Measurements from ENCODE around the gene GSE1.

The GSE1 gene

GRCh38 chr16:85636234-85636812 lies 23.2 kb downstream of the GSE1 start:
- no peak for DNase-seq

- no peak for DNase-seq
These were observed 24.1 kb downstream of the GSE1 start for GRCh38 chr16:85637061-85637807.

- DNase-seq = no peak
These were observed 24.9 kb downstream of the GSE1 start for GRCh38 chr16:85637808-85638647.

- DNase-seq = no peak
These were observed 25.7 kb downstream of the GSE1 start for GRCh38 chr16:85638695-85639409.

DNA sequence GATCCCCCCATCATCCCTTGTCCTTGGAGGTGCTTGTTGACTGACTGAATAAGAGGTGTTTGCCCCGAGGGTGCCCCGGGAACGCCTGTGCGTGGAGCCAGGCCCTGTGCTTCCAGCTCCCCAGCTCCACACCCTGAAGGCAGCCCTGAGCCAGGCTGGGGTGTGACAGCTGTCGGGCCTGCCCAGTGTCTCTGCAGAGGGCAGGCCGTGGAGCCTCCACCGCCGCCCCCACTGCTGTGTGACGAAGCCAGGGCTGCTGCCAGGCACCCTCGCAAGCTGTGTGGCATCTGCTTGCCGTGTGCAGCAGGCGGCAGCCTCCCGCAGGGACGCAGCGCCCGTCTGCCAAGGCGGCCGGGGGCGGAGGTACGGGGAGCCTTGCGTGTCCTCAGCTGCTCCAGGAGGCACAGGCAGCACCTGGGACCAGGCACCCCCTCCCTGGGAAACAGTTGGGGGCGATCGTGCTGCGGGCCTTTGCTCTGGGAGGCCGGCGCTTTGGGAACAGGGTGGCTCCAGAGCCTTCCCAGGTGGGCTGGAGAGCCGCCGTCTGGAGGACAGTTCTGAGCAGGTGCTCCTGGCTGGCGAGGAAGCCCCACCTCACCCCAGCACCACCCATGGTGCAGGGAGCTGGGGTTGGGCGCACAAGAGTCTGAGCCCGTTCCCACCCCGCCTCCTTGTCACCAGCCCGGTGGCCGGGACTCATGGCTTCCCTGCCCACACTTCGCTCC lies 26.6 kb downstream of the GSE1 start:
- peak in 1 of 2 experiments; percentile 48 for DNase-seq

- DNase-seq = no peak
These were observed 27.1 kb downstream of the GSE1 start for GRCh38 chr16:85640254-85640558.

- no peak for DNase-seq
These were observed 27.5 kb downstream of the GSE1 start for GRCh38 chr16:85640585-85640984.

DNA sequence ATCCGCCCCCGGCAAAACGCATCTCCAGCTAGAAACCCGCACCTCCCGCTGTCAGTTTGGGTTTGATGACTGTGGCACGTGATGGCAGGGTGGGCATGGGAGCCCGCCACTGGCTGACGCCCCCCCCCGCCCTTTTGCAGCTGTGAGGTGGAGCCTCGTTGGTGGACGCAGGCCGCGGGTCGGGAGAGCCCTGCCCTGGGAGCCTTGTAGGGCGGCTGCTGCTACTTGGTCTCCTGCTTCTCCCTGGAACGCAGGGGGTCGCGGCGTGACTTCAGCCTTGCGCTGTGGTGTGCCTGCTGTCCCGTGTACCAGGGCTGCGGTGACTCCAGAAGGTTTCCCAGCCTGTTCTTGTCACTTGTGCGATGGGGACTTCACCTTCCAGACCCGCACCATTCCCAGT lies 28.2 kb downstream of the GSE1 start:
- DNase-seq = no peak

GRCh38 chr16:85641776-85642176 lies 28.7 kb downstream of the GSE1 start:
- no peak for DNase-seq

DNA sequence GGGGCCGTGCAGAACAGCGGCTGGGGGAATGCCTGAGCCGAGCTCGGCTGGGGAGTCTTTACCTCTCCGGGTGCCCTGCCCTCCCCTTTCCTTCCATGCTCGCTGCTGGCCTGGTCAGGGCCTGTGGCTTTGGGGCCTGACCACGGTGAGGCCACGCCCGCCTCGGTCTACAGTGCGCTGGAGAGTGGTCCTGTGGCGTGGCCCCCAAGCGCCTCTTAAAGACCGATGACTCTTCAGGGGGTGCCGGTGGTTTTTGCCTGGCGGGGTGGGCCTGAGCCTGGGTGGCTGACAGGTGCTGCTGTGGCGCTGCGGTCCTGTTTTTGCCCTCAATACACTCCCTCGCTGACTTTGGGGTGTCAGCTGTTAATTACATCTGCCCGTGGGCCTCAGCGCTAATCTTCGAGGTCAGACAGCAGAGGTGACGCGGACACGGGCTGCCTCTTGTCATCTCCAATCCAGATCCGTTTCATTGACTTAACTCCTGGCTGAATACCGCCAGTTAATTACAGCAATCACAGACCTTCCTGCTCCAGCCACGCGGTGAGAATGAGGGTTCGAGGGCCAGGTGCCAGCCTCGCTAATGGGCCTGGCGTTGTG lies 29.7 kb downstream of the GSE1 start:
- DNase-seq = no peak

DNA sequence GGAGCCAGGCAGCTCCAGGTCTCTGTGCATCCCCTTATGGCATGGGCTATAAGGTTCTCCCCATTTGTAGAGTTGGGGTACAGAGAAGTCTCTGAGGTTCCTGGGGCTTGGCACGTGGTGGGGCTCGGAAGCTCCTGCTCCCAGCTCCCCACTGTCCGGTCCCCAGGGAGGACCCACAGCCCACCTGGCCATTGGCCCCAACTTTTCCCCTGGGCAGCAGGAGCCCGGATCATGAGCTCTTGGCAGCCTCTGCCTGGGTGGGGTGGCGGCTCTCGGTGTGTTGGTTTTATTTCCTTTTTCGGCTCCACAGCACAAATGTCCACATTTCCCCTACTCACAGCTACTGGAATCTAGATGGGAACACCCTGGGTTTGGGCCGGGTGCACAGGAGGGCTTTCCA lies 30.5 kb downstream of the GSE1 start:
- DNase-seq = no peak

DNA sequence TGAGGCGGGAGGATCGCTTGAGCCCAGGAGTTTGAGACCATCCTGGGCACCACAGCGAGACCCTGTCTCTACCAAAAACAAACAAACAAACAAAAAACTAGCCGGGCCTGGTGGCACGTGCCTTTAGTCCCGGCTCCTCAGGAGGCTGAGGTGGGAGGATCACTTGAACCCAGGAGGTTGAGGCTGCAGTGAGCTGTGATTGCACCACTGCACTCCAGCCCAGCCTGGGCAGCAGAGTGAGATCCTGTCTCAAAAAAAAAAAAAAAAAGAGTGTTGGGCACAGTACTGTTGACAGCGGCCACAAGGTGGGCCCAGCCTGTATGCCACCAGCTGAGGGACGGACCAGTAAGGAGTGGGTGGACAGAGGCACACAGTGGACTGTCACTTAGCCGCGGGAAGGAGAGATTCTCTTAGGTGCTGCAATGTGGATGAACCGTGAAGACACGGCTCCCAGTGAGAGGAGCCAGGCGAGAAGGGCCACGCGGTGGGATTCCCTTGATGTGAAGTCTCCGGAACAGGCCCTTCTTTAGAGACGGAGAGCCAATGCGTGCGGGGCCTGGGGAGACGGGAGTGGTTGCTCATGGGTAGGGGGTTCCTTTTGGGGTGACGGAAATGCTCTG lies 31.1 kb downstream of the GSE1 start:
- no peak for DNase-seq

DNA sequence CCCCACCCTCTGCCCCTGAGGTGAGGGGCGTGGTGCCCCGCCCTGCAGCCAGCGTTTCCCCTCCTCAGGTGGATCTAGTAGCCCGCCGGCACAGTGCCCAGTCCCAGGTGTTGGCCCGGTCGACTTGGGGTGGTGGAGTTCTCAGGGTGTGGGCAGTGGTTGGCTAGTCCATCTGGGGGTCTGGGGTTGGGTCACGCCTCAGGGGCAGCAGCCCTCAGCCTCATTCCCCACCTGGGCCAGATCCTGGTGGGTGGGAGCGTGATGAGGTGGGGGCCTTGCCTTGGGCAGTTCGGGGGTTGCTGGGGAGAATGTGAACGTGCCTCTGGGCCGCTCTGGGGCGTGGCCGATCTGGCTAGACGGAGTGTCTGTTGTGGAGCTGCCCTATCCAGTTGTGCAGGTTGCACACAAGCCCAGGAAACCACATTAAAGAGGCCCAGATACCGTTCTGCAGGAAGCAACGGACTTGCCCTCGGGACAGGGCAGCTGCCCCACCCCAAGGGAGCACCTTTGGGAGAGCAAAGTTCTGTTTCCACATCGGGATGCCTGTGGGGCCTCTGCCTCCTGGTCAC lies 32.0 kb downstream of the GSE1 start:
- no peak for DNase-seq

DNA sequence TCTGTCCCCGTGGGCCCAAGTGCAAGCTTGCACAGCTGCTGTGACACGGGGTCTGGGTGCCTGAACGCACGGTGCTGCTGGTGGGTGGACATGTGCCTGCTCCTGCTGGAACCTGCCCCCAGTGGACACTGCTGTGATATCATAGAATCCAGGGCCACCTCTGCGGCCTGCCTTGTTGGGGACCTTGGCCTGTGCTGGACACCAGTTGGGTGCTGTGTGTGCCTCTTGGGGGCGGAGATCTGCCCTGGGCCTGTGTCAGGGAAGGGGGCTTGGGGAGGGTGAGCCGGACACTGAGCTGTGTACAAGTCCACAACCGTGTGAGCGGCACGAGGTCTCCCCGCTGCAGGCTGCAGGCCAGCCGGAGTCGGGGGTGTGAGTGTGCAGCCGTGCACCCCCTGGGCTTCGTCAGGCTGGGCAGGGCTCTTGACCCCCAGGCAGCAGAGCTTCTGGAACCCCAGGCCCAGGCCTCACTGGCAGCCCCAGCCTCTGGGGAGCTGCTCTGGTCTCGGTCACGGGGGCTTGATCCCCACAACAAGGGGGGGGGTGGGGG lies 33.3 kb downstream of the GSE1 start:
- no peak for DNase-seq

- DNase-seq = no peak
These were observed 33.9 kb downstream of the GSE1 start for GRCh38 chr16:85646976-85647375.

- no peak for DNase-seq
These were observed 35.1 kb downstream of the GSE1 start for GRCh38 chr16:85648070-85648714.

- no peak for DNase-seq
These were observed 35.7 kb downstream of the GSE1 start for GRCh38 chr16:85648805-85649204.

GRCh38 chr16:85649411-85650134 lies 36.5 kb downstream of the GSE1 start:
- DNase-seq = no peak

GRCh38 chr16:85650135-85650843 lies 37.2 kb downstream of the GSE1 start:
- peak; percentile 73 to 75 for DNase-seq

Measured in SHP77 (cell line).